Epithelial cell of esophagus (primary cell): ENCODE data around the gene C3.
"Not testable (repeated sequence)": the region's sequence is repeated elsewhere in the genome, so short reads cannot be mapped to it uniquely, and the experiment has no call there.

Experiments
- DNase-seq: peaks from one replicate; pipeline ENCODE4 v3.0.0; 2010; ENCODE audit warnings: low read depth
- H3K4me3 ChIP-seq: 2 replicates; pipeline ENCODE4 v1.5.1; 2011; ENCODE audit warnings: mild to moderate bottlenecking, low read length, control low read depth
- CTCF ChIP-seq: IDR thresholded peaks from 2 replicates; pipeline ENCODE4 v1.5.1; 2011; ENCODE audit warnings: low read depth, mild to moderate bottlenecking, low read length, control low read depth, inconsistent platforms; ENCODE audit not compliant: insufficient read depth; ENCODE audit errors: missing control alignments

The C3 gene

GRCh38 chr19:6712231-6712630 is 8.2 kb downstream of the C3 start:
- no peak for TF ChIP-seq CTCF
- DNase-seq: no peak
- H3K4me3 ChIP-seq: no peak overlapping the region

GRCh38 chr19:6711605-6712004 is 8.8 kb downstream of the C3 start:
- no peak for TF ChIP-seq CTCF
- H3K4me3 ChIP-seq: no peak overlapping the region
- DNase-seq: no peak

- TF ChIP-seq CTCF: no peak
- DNase-seq: no peak
- H3K4me3 ChIP-seq: no peak overlapping the region
Observed at GRCh38 chr19:6711078-6711361, 9.4 kb downstream of the C3 start.

GRCh38 chr19:6710273-6711077 is 10.0 kb downstream of the C3 start:
- no peak for DNase-seq

GRCh38 chr19:6709549-6709948 is 10.9 kb downstream of the C3 start:
- DNase-seq: no peak
- no peak for TF ChIP-seq CTCF
- no peak overlapping the region for H3K4me3 ChIP-seq

More at GRCh38 chr19:6710273-6711077, 10.0 kb downstream of the C3 start:
- TF ChIP-seq CTCF: peak; percentile 18
- no peak overlapping the region for H3K4me3 ChIP-seq

- DNase-seq, H3K4me3 ChIP-seq: not testable (repeated sequence)
Observed at GRCh38 chr19:6708913-6709312, 11.5 kb downstream of the C3 start.

GRCh38 chr19:6708346-6708745 is 12.1 kb downstream of the C3 start:
- no peak overlapping the region for H3K4me3 ChIP-seq
- no peak for TF ChIP-seq CTCF
- DNase-seq: no peak
